ENCODE results near the gene PATJ.
"Not testable (repeated sequence)": the region's sequence is repeated elsewhere in the genome, so short reads cannot be mapped to it uniquely, and the experiment has no call there.

PATJ gene

DNA sequence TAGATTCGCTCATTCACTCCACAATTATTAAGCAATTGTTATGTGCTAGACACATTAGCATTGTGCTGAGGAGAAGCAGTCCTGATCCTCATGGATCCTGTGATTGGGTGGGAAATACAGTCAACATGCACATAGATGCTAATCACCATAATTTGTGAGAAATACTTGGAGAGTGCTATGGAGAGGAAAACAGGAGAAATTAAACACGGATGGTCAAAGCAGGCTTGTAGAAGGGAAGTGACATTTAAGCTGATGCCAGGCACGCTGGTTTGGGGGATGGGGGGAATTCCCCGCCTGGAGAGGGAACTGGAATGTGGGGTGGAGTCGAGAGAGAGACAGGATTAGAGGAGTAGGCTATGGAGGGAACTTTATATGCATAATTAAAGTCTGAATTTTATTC, 400.2 kb downstream of the PATJ start:
- Histone ChIP-seq H3K27ac (replicated peaks) (no peak overlapping the region), H3K27me3 (ENCODE audit: insufficient read depth, poor library complexity, severe bottlenecking) (no peaks in the 10 kb centered on the region), H3K4me3 (replicated peaks; ENCODE audit: insufficient read depth, low read length) (no peak overlapping the region)
- no peak for DNase-seq (ENCODE audit: low read depth in 1 of 2, low spot score in 1 of 2)
- TF ChIP-seq POLR2AphosphoS5 (IDR thresholded peaks at IDR 0.05; ENCODE audit: low read depth) (no peak), SPI1 (IDR thresholded peaks at IDR 0.05; ENCODE audit: borderline replicate concordance, low read depth) (no peak), GABPA (IDR thresholded peaks at IDR 0.05; ENCODE audit: low read depth) (no peak)
- TF ChIP-seq, protein P1, sequence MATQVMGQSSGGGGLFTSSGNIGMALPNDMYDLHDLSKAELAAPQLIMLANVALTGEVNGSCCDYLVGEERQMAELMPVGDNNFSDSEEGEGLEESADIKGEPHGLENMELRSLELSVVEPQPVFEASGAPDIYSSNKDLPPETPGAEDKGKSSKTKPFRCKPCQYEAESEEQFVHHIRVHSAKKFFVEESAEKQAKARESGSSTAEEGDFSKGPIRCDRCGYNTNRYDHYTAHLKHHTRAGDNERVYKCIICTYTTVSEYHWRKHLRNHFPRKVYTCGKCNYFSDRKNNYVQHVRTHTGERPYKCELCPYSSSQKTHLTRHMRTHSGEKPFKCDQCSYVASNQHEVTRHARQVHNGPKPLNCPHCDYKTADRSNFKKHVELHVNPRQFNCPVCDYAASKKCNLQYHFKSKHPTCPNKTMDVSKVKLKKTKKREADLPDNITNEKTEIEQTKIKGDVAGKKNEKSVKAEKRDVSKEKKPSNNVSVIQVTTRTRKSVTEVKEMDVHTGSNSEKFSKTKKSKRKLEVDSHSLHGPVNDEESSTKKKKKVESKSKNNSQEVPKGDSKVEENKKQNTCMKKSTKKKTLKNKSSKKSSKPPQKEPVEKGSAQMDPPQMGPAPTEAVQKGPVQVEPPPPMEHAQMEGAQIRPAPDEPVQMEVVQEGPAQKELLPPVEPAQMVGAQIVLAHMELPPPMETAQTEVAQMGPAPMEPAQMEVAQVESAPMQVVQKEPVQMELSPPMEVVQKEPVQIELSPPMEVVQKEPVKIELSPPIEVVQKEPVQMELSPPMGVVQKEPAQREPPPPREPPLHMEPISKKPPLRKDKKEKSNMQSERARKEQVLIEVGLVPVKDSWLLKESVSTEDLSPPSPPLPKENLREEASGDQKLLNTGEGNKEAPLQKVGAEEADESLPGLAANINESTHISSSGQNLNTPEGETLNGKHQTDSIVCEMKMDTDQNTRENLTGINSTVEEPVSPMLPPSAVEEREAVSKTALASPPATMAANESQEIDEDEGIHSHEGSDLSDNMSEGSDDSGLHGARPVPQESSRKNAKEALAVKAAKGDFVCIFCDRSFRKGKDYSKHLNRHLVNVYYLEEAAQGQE (IDR thresholded peaks at IDR 0.05; ENCODE audit: insufficient replicate concordance, low read depth): no peak
- TF ChIP-seq, protein P2, sequence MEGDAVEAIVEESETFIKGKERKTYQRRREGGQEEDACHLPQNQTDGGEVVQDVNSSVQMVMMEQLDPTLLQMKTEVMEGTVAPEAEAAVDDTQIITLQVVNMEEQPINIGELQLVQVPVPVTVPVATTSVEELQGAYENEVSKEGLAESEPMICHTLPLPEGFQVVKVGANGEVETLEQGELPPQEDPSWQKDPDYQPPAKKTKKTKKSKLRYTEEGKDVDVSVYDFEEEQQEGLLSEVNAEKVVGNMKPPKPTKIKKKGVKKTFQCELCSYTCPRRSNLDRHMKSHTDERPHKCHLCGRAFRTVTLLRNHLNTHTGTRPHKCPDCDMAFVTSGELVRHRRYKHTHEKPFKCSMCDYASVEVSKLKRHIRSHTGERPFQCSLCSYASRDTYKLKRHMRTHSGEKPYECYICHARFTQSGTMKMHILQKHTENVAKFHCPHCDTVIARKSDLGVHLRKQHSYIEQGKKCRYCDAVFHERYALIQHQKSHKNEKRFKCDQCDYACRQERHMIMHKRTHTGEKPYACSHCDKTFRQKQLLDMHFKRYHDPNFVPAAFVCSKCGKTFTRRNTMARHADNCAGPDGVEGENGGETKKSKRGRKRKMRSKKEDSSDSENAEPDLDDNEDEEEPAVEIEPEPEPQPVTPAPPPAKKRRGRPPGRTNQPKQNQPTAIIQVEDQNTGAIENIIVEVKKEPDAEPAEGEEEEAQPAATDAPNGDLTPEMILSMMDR (IDR thresholded peaks at IDR 0.05; ENCODE audit: insufficient read depth, low read length): no peak

DNA sequence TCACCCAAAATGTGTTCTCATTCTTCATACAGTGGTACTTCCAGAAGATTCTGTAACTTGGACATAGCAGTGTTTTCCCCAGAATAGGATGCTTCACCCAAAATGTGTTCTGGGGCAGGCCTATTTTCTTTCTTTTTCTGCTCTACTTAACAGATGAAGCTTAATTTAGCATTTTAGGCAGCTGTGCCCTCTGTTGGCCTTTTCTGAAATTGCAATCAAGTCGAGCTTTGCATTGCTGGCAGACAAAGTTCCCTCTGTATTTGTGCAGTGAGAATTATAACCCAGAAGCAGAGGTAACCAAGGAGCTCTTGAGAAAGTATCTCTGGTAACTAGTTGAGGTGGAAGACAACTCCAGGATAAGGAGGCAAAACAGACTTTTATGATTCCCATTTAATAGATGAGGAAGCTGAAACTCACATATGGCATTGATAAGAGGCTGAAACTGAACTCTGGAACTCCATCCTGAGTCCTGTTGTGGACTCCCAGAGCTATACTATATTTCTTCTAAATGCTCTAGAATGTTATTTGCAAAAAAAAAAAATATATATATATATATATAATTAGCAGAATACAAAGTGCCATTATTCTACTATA, 402.1 kb downstream of the PATJ start:
- Histone ChIP-seq H3K4me3 (replicated peaks; ENCODE audit: insufficient read depth, low read length) (no peak overlapping the region), H3K27me3 (ENCODE audit: insufficient read depth, poor library complexity, severe bottlenecking) (no peaks in the 10 kb centered on the region), H3K27ac (replicated peaks) (no peak overlapping the region)
- TF ChIP-seq POLR2AphosphoS5 (IDR thresholded peaks at IDR 0.05; ENCODE audit: low read depth): no peak
- TF ChIP-seq, protein P2 (IDR thresholded peaks at IDR 0.05; ENCODE audit: insufficient read depth, low read length): peak; percentile 63
- peak in 1 of 2 experiments; percentile 2 for DNase-seq (ENCODE audit: low read depth in 1 of 2, low spot score in 1 of 2)

- no peak overlapping the region for H3K4me3 ChIP-seq (replicated peaks; ENCODE audit: insufficient read depth, low read length)
- H3K27me3 ChIP-seq (ENCODE audit: insufficient read depth, poor library complexity, severe bottlenecking): no peaks in the 10 kb centered on the region
- H3K27ac ChIP-seq (replicated peaks): no peak overlapping the region
- TF ChIP-seq SPI1 (IDR thresholded peaks at IDR 0.05; ENCODE audit: borderline replicate concordance, low read depth) (no peak), GABPA (IDR thresholded peaks at IDR 0.05; ENCODE audit: low read depth) (no peak), POLR2AphosphoS5 (IDR thresholded peaks at IDR 0.05; ENCODE audit: low read depth) (no peak)
- TF ChIP-seq, protein P2 (IDR thresholded peaks at IDR 0.05; ENCODE audit: insufficient read depth, low read length): no peak
- TF ChIP-seq, protein P1 (IDR thresholded peaks at IDR 0.05; ENCODE audit: insufficient replicate concordance, low read depth): no peak
- no peak for DNase-seq (ENCODE audit: low read depth in 1 of 2, low spot score in 1 of 2)
Measured at GRCh38 chr1:62159940-62160348, 417.7 kb downstream of the PATJ start.

DNA sequence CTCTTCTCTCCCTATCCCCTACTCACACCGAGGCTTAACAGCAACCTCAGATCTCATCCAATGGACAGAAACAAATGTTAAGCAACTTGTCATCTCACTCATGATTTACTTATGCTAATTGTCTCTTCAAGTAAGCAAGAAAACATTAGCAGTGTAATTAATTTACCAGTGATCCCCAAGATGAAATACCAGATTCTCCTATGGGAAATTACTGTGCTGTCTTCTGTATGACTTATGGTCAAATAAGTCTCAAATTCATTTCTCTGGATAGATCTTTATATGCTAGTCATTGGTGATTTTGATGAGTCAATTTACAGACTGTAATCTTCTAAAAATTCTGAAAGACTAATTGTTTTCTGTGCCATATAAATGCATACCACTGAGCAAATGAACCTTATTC, 419.4 kb downstream of the PATJ start:
- TF ChIP-seq SPI1 (IDR thresholded peaks at IDR 0.05; ENCODE audit: borderline replicate concordance, low read depth) (no peak), POLR2AphosphoS5 (IDR thresholded peaks at IDR 0.05; ENCODE audit: low read depth) (no peak), GABPA (IDR thresholded peaks at IDR 0.05; ENCODE audit: low read depth) (no peak)
- TF ChIP-seq, protein P2 (IDR thresholded peaks at IDR 0.05; ENCODE audit: insufficient read depth, low read length): no peak
- TF ChIP-seq, protein P1 (IDR thresholded peaks at IDR 0.05; ENCODE audit: insufficient replicate concordance, low read depth): no peak
- no peak for DNase-seq (ENCODE audit: low read depth in 1 of 2, low spot score in 1 of 2)
- H3K4me3 ChIP-seq (replicated peaks; ENCODE audit: insufficient read depth, low read length): no peak overlapping the region
- H3K27me3 ChIP-seq (ENCODE audit: insufficient read depth, poor library complexity, severe bottlenecking): no peaks in the 10 kb centered on the region
- no peak overlapping the region for H3K27ac ChIP-seq (replicated peaks)

- not testable (repeated sequence) for H3K27ac ChIP-seq (replicated peaks); H3K27me3 ChIP-seq (ENCODE audit: insufficient read depth, poor library complexity, severe bottlenecking); H3K4me3 ChIP-seq (replicated peaks; ENCODE audit: insufficient read depth, low read length); DNase-seq (ENCODE audit: low read depth in 1 of 2, low spot score in 1 of 2)
Measured at GRCh38 chr1:62170380-62170779, 428.1 kb downstream of the PATJ start.

All from HL-60 (cell line).